GM19467 (cell line): ENCODE data around the gene SH2D4B.
"Not testable (repeated sequence)": the region's sequence is repeated elsewhere in the genome, so short reads cannot be mapped to it uniquely, and the experiment has no call there.

Source experiments
- ATAC-seq: cut with Tn5 transposase; IDR thresholded peaks from one replicate; pipeline ENCODE4 v1.9.1; 2021; ENCODE audit warnings: mild to moderate bottlenecking, moderate library complexity; ENCODE audit not compliant: unreplicated experiment

Gene SH2D4B

DNA sequence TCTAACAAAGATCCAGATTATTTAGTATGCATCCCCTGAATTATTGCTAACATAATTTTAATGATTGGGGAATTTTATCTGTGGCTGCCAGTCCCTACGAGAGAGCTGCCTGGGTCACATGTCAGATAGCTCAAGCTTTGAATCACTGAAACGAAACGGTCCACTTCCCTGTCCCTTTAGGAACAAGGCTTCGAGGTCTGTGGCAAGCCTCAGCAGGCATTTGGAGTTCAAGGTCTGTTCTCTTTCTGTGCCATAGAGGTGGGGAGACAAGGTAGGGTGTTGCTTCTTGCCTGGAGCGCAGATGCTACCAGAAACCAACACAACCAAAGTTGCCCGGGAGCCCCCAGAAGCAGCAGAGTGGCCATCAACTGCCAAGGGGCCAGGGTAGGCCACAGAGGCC lies 13.9 kb upstream of the SH2D4B start:
- no peak for ATAC-seq

GRCh38 chr10:80524190-80524909 lies 13.4 kb upstream of the SH2D4B start:
- ATAC-seq = no peak

- no peak for ATAC-seq
Observed at GRCh38 chr10:80526218-80526617, 11.5 kb upstream of the SH2D4B start.

DNA sequence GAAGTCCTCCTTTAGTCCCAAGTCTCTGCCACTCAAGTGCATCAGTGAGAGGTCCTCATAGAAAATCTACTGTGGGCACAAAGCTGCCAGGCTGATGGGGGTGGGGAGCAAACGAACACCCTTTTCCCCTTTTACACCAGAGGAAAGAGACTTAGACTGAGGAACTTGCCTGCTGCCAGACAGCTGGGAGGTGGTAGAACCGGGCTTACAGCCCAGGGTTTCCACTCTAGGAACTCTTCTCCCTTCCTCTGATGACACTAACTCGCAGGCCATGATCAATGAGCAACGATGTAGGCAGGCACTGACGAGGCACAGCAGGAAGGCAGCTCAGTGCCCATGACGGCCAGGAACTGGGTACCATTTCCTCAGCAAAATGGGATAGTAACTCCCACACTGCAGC lies 11.0 kb upstream of the SH2D4B start:
- no peak for ATAC-seq

DNA sequence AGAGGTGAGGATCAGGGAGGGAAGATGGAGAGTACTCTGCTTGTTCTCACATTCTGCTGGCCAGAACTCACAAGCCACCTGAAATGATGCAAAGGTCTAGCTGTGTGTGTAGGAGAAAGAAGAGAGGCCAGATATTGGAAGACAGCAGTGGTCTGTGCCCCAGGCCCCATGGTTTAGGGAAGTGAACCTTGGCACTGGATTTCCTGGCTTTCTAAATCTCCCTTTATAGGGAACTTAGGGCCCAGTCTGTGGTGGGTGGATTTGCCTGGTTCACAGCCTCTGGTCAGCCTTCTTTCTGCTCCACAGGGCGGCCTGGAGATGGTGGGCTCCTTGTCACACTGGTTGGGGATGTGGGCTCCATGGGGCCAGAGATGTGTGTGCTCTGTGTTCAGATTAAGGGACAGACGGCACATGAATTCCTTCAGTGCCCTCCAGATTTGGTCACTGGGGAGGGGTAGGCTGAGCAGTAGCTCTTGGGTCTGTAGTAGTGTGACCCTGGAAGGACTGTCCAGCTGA lies 9.5 kb upstream of the SH2D4B start:
- ATAC-seq = no peak

DNA sequence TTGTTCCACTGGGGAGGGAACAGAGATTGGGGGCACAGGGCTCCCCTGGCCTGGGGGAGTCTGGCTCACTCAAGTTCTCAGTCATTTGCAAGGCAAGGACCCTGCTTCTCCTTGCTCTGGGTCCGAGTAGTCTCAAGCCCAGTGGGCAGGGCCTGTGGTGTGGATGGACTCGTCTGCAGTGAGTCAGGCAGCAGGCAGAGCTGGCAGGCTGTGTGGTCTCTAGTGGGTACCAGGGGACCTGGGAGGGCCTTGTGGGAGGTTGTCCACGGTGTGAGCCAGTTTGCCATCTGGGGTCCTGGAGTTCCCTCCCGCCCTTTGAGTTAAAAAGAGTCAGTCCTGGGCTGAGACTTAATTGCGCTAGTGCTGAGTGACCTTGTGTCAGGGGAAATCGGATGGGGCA lies 8.8 kb upstream of the SH2D4B start:
- ATAC-seq = no peak

DNA sequence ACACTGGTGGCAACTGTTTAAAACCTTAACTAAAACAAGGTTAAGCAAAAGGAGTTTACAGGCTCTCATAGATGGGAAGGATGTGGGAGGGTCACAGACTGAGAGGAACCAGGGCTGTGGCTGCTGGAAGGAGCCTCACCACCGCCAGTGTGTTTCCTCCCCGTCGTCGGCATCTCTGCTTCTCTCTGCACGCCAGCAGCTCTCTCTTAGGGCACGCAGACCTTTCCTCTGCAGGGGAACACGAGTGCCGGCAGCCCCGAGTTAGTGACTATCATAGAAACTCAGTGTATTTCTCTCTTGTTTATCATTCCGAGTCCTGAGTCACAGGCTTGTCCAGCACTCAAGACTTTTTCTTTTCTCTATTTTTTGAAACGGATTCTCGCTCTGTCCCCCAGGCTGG lies 8.1 kb upstream of the SH2D4B start:
- no peak for ATAC-seq

GRCh38 chr10:80530251-80530650 lies 7.5 kb upstream of the SH2D4B start:
- no peak for ATAC-seq

GRCh38 chr10:80530816-80531215 lies 6.9 kb upstream of the SH2D4B start:
- no peak for ATAC-seq

DNA sequence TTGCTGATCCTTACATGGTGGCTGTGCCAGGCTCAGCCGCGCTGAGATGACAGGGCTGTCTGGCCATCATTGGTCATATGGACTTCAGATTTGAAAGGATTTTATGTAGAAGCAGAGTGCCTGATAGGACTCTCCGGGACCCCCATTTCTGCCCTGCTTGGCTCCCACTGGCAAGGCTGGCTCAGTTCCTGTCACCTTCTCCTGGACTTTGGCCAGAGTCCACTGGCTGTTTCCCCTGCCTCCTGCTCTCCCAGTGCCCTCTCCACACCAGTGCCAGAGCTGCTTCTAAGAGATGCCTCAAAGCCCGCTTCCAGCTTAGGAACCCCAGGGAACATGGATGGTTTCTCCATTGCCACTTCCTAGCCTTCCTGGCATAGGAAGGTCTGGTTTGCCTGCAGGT lies 5.1 kb upstream of the SH2D4B start:
- no peak for ATAC-seq

DNA sequence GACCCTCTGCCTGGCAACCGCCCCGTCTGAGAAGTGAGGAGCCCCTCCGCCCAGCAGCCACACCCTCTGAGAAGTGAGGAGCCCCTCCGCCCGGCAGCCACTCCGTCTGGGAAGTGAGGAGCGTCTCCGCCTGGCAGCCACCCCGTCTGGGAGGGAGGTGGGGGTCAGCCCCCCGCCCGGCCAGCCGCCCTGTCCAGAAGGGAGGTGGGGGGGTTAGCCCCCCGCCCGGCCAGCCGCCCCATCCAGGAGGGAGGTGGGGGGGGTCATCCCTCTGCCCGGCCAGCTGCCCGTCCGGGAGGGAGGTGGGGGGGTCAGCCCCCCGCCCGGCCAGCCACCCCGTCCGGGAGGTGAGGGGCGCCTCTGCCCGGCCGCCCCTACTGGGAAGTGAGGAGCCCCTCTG lies 3.6 kb upstream of the SH2D4B start:
- not testable (repeated sequence) for ATAC-seq

GRCh38 chr10:80534646-80535045 lies 3.1 kb upstream of the SH2D4B start:
- not testable (repeated sequence) for ATAC-seq

GRCh38 chr10:80535671-80536360 lies 1.9 kb upstream of the SH2D4B start:
- peak; percentile 89 for ATAC-seq

DNA sequence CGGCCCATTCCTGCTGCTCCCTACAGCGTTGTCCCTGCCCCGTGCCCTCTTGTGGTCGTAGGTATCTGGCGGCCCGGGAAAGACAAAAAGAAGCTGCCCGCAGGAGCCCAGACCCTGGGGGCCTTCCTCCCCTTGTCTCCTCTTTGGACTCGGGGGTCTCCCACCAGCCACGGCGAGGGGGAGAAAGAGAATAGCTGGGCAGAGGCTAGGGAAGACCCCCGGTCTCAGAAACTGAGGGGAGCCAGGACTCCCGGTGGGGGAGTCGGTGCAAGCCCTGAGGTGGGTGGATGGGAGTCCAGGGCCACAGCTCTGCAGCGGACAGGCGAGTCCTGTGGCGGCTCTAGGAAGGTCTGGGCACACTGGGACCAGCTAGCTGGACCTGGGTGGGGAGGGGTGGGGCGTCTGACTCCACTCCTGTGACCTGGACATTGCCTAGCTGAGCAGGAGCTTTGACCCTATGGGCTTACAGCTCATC lies 1.3 kb upstream of the SH2D4B start:
- no peak for ATAC-seq

DNA sequence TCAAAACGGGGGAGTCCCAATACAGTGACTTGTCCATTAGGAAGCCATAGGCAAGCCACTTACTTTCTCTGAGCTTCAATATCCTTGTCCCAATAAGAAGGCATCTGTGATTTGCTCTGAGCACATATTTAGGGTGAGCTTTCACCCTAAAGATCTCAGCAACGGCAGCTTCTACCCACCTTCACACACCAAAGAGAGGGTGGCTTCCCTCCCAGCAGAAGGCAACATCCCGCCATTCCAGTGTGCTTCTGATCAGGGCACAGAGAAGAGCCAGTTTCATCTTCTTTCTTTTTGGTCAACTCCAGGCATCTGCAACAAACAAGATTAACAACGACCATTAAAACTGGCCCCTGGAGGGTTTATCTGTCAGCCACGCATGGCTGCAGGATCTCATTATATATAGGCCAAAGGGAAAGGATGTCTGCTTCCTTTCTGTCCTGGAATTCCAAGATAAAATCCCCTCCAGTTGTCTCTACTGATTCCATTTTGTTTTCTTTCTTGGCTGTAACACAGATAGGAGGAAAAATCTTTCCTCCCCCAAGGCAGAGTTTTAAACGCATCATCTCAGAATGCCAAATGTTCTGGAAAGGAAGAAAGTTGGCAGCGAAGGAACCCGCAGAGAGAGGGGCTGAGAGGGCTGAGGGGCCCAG lies 491 bp upstream of the SH2D4B start:
- ATAC-seq = no peak

DNA sequence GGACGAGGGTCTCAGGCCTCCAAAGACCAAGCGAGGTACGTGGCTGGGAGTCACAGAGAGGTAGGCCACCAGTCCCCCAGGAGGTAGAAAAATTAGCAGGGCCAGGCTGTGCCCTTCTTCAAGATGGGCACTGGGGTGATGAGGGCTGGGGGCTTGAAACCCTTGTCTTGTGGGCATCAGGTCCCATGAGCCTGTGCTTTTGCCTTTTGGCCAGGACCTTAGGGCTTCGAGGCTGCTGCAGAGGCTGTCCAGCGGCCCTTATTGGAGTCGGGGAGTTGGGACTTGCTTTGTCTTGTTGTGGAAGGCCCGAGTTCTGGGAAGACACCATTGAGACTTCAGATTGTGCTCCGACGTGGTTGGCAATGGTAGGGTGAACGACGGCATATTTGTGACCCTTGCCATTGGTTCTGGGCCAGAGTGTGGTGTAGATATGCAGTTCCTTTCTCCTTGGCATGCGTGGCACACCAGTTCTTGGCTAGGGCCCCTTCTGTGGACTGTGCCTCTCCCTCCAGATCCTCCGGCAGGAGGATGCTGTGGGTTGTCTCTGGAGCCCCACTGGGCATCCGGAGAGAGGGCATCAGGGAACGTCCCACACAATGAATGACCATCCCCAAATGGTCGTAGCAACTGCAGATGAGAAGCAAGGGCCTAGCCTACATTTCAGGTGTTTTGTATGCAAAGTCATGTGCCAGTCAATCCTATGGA lies 931 bp downstream of the SH2D4B start:
- ATAC-seq = no peak

DNA sequence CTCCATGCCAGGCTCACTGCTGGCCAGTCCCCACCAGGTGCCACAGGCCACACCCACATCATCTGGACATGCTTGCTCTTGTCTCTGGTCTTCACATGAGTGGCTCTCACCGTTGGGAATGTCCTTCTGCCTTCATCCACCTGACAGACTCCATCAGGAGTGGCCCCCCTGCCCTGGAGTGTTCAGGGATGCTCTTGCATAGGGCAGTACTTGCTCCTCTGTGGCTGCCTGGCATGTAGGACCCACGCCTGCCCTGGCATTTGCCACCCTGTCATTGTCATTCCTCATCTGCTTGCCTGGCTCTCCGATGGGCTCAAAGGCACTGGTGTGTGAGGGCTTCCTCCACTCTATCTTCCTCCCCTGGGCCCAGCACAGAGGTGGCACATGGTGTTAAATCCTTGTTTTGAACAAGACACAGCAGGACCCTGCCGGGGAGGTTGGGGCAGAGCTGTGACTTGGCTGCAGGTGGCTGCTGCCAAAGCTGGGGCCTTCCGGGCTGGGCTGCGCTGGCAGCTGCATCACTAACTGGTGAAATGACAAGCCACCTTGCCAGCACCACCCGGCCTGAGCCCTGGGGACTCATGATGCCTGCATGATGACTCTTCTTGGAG lies 1.8 kb downstream of the SH2D4B start:
- ATAC-seq = no peak

GRCh38 chr10:80540136-80540535 lies 2.4 kb downstream of the SH2D4B start:
- ATAC-seq = no peak

- no peak for ATAC-seq
Observed at GRCh38 chr10:80540618-80540980, 2.9 kb downstream of the SH2D4B start.

DNA sequence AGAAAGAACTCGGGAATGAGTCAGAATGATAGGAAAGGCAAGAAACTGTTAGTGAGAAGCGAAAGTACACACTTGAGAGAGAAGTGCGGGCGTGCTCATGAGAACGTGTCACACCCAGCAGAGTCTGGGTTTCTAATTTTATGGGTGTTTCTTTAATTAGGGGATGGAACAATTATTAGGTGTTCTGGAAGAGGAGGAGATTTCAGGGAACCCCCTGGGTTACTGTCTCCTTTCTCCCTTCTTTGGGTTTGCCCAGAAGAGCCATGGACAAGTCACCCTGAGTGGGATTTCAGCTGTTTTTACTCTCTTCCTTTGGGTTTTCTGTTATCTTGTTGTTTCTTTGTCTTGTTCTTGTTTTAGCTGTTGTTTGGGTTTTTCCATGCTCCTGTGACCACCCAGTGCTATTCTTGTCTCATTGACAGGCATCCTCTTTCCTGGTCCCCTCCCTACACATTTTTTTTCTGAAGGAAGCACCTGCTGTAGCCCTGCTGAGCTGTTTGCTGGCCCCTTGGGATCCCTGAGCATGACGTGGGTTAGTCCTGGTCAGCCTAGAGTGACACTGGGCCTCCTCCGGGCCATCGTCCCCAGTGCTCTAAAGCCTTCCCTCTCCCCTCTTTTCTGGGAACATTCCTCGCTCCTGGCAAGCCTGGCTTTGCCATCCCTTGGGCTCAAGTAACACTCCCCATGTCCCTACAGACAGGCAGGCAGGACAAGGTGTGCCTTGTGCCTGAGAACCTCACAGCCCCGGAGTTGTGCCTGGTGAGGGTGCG lies 3.5 kb downstream of the SH2D4B start:
- ATAC-seq = peak; percentile 48
